HEK293 (cell line): Measurements from ENCODE around the gene TMEM260.

Experiments
- CTCF ChIA-PET: fragments of 350-600 bp; formaldehyde crosslinking; extraction: SDS; loops from one replicate; lab custom pipeline; 2021; ENCODE audit warnings: antibody characterized with exemption; lab: Yijun Ruan, JAX
- POLR2A ChIA-PET: fragments of 300-600 bp; formaldehyde crosslinking; extraction: SDS; loops from one replicate; lab custom pipeline; 2020; ENCODE audit warnings: antibody characterized with exemption, inconsistent platforms; lab: Yijun Ruan, JAX
- H3K27ac ChIP-seq: fragments of 200-500 bp; sonication (Bioruptor generic); 2 replicates; pipeline ENCODE4 v1.5.1; 2014; ENCODE audit warnings: low read depth, low read length, control low read depth, inconsistent platforms; ENCODE audit errors: extremely low read depth
- H3K36me3 ChIP-seq, 2 experiments: fragments of 200-500 bp in 1 of 2; sonication (Bioruptor generic) in 1 of 2; 1 replicate in 1 of 2; 2 replicates in 1 of 2; pipeline ENCODE4 v1.5.1; 2014 to 2017; ENCODE audit warnings: inconsistent platforms in 2 of 2, low read length in 2 of 2; ENCODE audit not compliant: control insufficient read depth in 2 of 2, insufficient read depth in 1 of 2
- H3K4me1 ChIP-seq: fragments of 200-500 bp; sonication (Bioruptor generic); 2 replicates; pipeline ENCODE4 v1.5.1; 2014; ENCODE audit warnings: mild to moderate bottlenecking, low read length, inconsistent platforms; ENCODE audit not compliant: control insufficient read depth, insufficient read depth
- H3K4me3 ChIP-seq: 2 replicates; pipeline ENCODE4 v1.5.1; 2011; ENCODE audit warnings: low read depth, mild to moderate bottlenecking, control low read depth, low read length, moderate library complexity
- H3K9me3 ChIP-seq: fragments of 200-500 bp; sonication (Bioruptor generic); 2 replicates; pipeline ENCODE4 v1.5.1; 2014; ENCODE audit warnings: low read depth, low read length, inconsistent platforms; ENCODE audit not compliant: control insufficient read depth, insufficient read depth
- ATF2 ChIP-seq: fragments of 450-650 bp; formaldehyde crosslinking; IDR thresholded peaks from 2 replicates; pipeline ENCODE4 v1.5.1; 2016; ENCODE audit warnings: missing biosample characterization, missing genetic modification characterization, low read depth
- GLIS1 ChIP-seq: fragments of 450-650 bp; formaldehyde crosslinking; IDR thresholded peaks from 2 replicates; pipeline ENCODE4 v1.5.1; 2016; ENCODE audit warnings: missing biosample characterization, missing genetic modification characterization
- KLF1 ChIP-seq: fragments of 450-650 bp; formaldehyde crosslinking; IDR thresholded peaks from 2 replicates; pipeline ENCODE4 v1.5.1; 2016; ENCODE audit warnings: missing biosample characterization, missing genetic modification characterization
- KLF9 ChIP-seq: fragments of 450-650 bp; formaldehyde crosslinking; IDR thresholded peaks from 2 replicates; pipeline ENCODE4 v1.5.1; 2016; ENCODE audit warnings: missing biosample characterization, missing genetic modification characterization, low read depth
- RBAK ChIP-seq: fragments of 450-650 bp; formaldehyde crosslinking; IDR thresholded peaks from 2 replicates; pipeline ENCODE4 v1.5.1; 2016; ENCODE audit warnings: missing biosample characterization, missing genetic modification characterization
- TRIM28 ChIP-seq: IDR thresholded peaks from 2 replicates; pipeline ENCODE4 v1.6.1; 2011; ENCODE audit warnings: low read length, control low read depth, borderline replicate concordance
- YY1 ChIP-seq: fragments of 450-650 bp; formaldehyde crosslinking; IDR thresholded peaks from 2 replicates; pipeline ENCODE4 v1.5.1; 2018; ENCODE audit warnings: missing biosample characterization, missing genetic modification characterization
- ZBTB8A ChIP-seq: fragments of 450-650 bp; formaldehyde crosslinking; IDR thresholded peaks from 2 replicates; pipeline ENCODE4 v1.5.1; 2016; ENCODE audit warnings: missing biosample characterization, missing genetic modification characterization
- ZFP37 ChIP-seq: fragments of 450-650 bp; formaldehyde crosslinking; IDR thresholded peaks from 2 replicates; pipeline ENCODE4 v1.5.1; 2016; ENCODE audit warnings: missing biosample characterization, missing genetic modification characterization
- ZNF112 ChIP-seq: fragments of 450-650 bp; formaldehyde crosslinking; IDR thresholded peaks from 2 replicates; pipeline ENCODE4 v1.5.0; 2017; ENCODE audit warnings: missing biosample characterization, missing genetic modification characterization
- ZNF114 ChIP-seq: fragments of 450-650 bp; formaldehyde crosslinking; IDR thresholded peaks from 2 replicates; pipeline ENCODE4 v1.5.0; 2017; ENCODE audit warnings: missing biosample characterization, missing genetic modification characterization
- ZNF121 ChIP-seq: fragments of 450-650 bp; formaldehyde crosslinking; IDR thresholded peaks from 2 replicates; pipeline ENCODE4 v1.5.1; 2016; ENCODE audit warnings: missing biosample characterization, missing genetic modification characterization
- ZNF155 ChIP-seq: fragments of 450-650 bp; formaldehyde crosslinking; IDR thresholded peaks from 2 replicates; pipeline ENCODE4 v1.5.1; 2016; ENCODE audit warnings: missing biosample characterization, missing genetic modification characterization
- ZNF157 ChIP-seq: fragments of 450-650 bp; formaldehyde crosslinking; IDR thresholded peaks from 2 replicates; pipeline ENCODE4 v1.5.1; 2016; ENCODE audit warnings: missing biosample characterization, missing genetic modification characterization
- ZNF26 ChIP-seq: fragments of 450-650 bp; formaldehyde crosslinking; IDR thresholded peaks from 2 replicates; pipeline ENCODE4 v1.5.1; 2016; ENCODE audit warnings: missing biosample characterization, missing genetic modification characterization
- ZNF354C ChIP-seq: fragments of 450-650 bp; formaldehyde crosslinking; IDR thresholded peaks from 2 replicates; pipeline ENCODE4 v1.5.1; 2016; ENCODE audit warnings: missing biosample characterization, missing genetic modification characterization, low read depth, borderline replicate concordance
- ZNF37A ChIP-seq: fragments of 450-650 bp; IDR thresholded peaks from 2 replicates; pipeline ENCODE4 v1.5.1; 2018; ENCODE audit warnings: missing biosample characterization, missing genetic modification characterization
- ZNF404 ChIP-seq: fragments of 450-650 bp; formaldehyde crosslinking; IDR thresholded peaks from 2 replicates; pipeline ENCODE4 v1.5.1; 2017; ENCODE audit warnings: missing biosample characterization, missing genetic modification characterization
- ZNF426 ChIP-seq: fragments of 450-650 bp; formaldehyde crosslinking; IDR thresholded peaks from 2 replicates; pipeline ENCODE4 v1.5.1; 2017; ENCODE audit warnings: missing biosample characterization, missing genetic modification characterization, mild to moderate bottlenecking, inconsistent platforms, moderate library complexity
- ZNF473 ChIP-seq: fragments of 450-650 bp; formaldehyde crosslinking; IDR thresholded peaks from 2 replicates; pipeline ENCODE4 v1.5.1; 2017; ENCODE audit warnings: missing biosample characterization, missing genetic modification characterization
- ZNF600 ChIP-seq: fragments of 450-650 bp; formaldehyde crosslinking; IDR thresholded peaks from 2 replicates; pipeline ENCODE4 v1.5.1; 2016; ENCODE audit warnings: missing biosample characterization, missing genetic modification characterization
- ZNF677 ChIP-seq: fragments of 450-650 bp; IDR thresholded peaks from 2 replicates; pipeline ENCODE4 v1.5.0; 2018; ENCODE audit warnings: missing biosample characterization, mild to moderate bottlenecking, missing genetic modification characterization, moderate library complexity
- ZNF701 ChIP-seq: fragments of 450-650 bp; formaldehyde crosslinking; IDR thresholded peaks from 2 replicates; pipeline ENCODE4 v1.5.1; 2016; ENCODE audit warnings: missing biosample characterization, missing genetic modification characterization
- ZNF76 ChIP-seq: fragments of 450-650 bp; formaldehyde crosslinking; IDR thresholded peaks from 2 replicates; pipeline ENCODE4; 2016; ENCODE audit warnings: low read depth, missing biosample characterization, missing genetic modification characterization, borderline replicate concordance
- ZNF776 ChIP-seq: fragments of 450-650 bp; formaldehyde crosslinking; IDR thresholded peaks from 2 replicates; pipeline ENCODE4 v1.5.0; 2017; ENCODE audit warnings: missing biosample characterization, missing genetic modification characterization, borderline replicate concordance
- ZNF785 ChIP-seq: fragments of 450-650 bp; formaldehyde crosslinking; IDR thresholded peaks from 2 replicates; pipeline ENCODE4 v1.5.1; 2016; ENCODE audit warnings: missing biosample characterization, missing genetic modification characterization
- ZSCAN5A ChIP-seq: fragments of 450-650 bp; formaldehyde crosslinking; IDR thresholded peaks from 2 replicates; pipeline ENCODE4 v1.5.1; 2016; ENCODE audit warnings: missing biosample characterization, missing genetic modification characterization

Gene TMEM260

GRCh38 chr14:56532546-56532945 lies 47.1 kb upstream of the TMEM260 start:
- Histone ChIP-seq H3K27ac (no peak overlapping the region), H3K36me3 (no peaks in the 10 kb centered on the region), H3K4me3 (no peak overlapping the region), H3K4me1 (no peaks in the 10 kb centered on the region), H3K9me3 (no peaks in the 10 kb centered on the region)
- ChIA-PET CTCF (interaction anchor here (0.6 kb wide), 1 partner anchor 537 kb away, joined by 3 read pairs; no protein-coding TSS in a partner anchor), POLR2A (no interaction called here)
- TF ChIP-seq YY1 (tag by site-specific recombination) (no peak), ZNF776 (no peak), ZNF677 (tag by site-specific recombination) (no peak), ZNF701 (tag by site-specific recombination) (no peak), ZNF354C (tag by site-specific recombination) (no peak), ZNF404 (tag by site-specific recombination) (no peak), ZNF426 (tag by site-specific recombination) (no peak)

- H3K4me3 ChIP-seq, result no peak overlapping the region
- CTCF ChIA-PET, result interaction anchor here (0.5 kb wide), 1 partner anchor 1158 kb away, joined by 3 read pairs; no protein-coding TSS in a partner anchor
- H3K9me3 ChIP-seq, result no peaks in the 10 kb centered on the region
- no peaks in the 10 kb centered on the region for H3K36me3 ChIP-seq
- no peaks in the 10 kb centered on the region for H3K4me1 ChIP-seq
- TF ChIP-seq ZNF473, result no peak
- no peak for TF ChIP-seq KLF9 (tag by site-specific recombination)
- no peak for TF ChIP-seq ZBTB8A (tag by site-specific recombination)
- no peak for TF ChIP-seq ZSCAN5A (tag by site-specific recombination)
- no peak for TF ChIP-seq ZNF112 (tag by site-specific recombination)
- TF ChIP-seq ZNF26 (tag by site-specific recombination), result no peak
- TF ChIP-seq ZNF37A (tag by site-specific recombination), result no peak
- TF ChIP-seq RBAK (tag by site-specific recombination), result no peak
- TF ChIP-seq YY1 (tag by site-specific recombination), result no peak
- TF ChIP-seq ZNF76 (tag by site-specific recombination), result no peak
- TF ChIP-seq ZNF600 (tag by site-specific recombination), result no peak
- TF ChIP-seq TRIM28, result no peak
- TF ChIP-seq GLIS1, result no peak
- POLR2A ChIA-PET, result no interaction called here
- no peak overlapping the region for H3K27ac ChIP-seq
Observed at GRCh38 chr14:56534656-56535055, 44.9 kb upstream of the TMEM260 start.

- CTCF ChIA-PET, result interaction anchor here (0.5 to 0.7 kb wide), 2 partner anchors 643 to 797 kb away, joined by 3 to 8 read pairs; no protein-coding TSS in a partner anchor
- H3K4me1 ChIP-seq, result no peaks in the 10 kb centered on the region
- H3K9me3 ChIP-seq, result no peaks in the 10 kb centered on the region
- no peak for TF ChIP-seq ZNF114
- no peak for TF ChIP-seq ZFP37
- TF ChIP-seq ATF2 (tag by site-specific recombination), result no peak
- no peak for TF ChIP-seq KLF1 (tag by site-specific recombination)
- TF ChIP-seq ZNF157 (tag by site-specific recombination), result no peak
- TF ChIP-seq ZNF785, result no peak
- TF ChIP-seq ZNF121 (tag by site-specific recombination), result no peak
- no peak for TF ChIP-seq ZNF155 (tag by site-specific recombination)
- POLR2A ChIA-PET, result no interaction called here
- no peak overlapping the region for H3K27ac ChIP-seq
- no peak overlapping the region for H3K4me3 ChIP-seq
- H3K36me3 ChIP-seq, result no peaks in the 10 kb centered on the region
Observed at GRCh38 chr14:56539862-56540261, 39.7 kb upstream of the TMEM260 start.
